PFSK-1 (cell line): ENCODE results near the gene GLIS1.

Experiments used
- FOXP2 ChIP-seq: optimal IDR thresholded peaks from 2 replicates; pipeline ENCODE3; 2011; ENCODE audit warnings: borderline replicate concordance, control low read depth, inconsistent platforms; ENCODE audit not compliant: insufficient read depth; ENCODE audit errors: extremely low read length, extremely low read depth
- POLR2AphosphoS5 ChIP-seq: IDR thresholded peaks from 2 replicates; pipeline ENCODE4 v1.6.1; 2012; ENCODE audit warnings: low read depth, mild to moderate bottlenecking, control low read depth, low read length, moderate library complexity
- SIN3A ChIP-seq: IDR thresholded peaks from 2 replicates; pipeline ENCODE4 v1.6.1; 2012; ENCODE audit warnings: mild to moderate bottlenecking, low read length, moderate library complexity, borderline replicate concordance; ENCODE audit not compliant: insufficient read depth
- TAF1 ChIP-seq: IDR thresholded peaks from 2 replicates; pipeline ENCODE4 v1.6.1; 2012; ENCODE audit warnings: low read length, control low read depth, borderline replicate concordance; ENCODE audit not compliant: insufficient read depth
- TF ChIP-seq, protein P1 (sequence below), 2 experiments: IDR thresholded peaks; 2 replicates each; pipeline versions ENCODE4 v1.6.1 to v1.8.0; 2011 to 2012; ENCODE audit warnings: low read depth in 2 of 2, low read length in 2 of 2, control low read depth in 1 of 2, inconsistent platforms in 1 of 2, mild to moderate bottlenecking in 1 of 2, moderate library complexity in 1 of 2; ENCODE audit not compliant: insufficient read depth in 1 of 2

Gene GLIS1

DNA sequence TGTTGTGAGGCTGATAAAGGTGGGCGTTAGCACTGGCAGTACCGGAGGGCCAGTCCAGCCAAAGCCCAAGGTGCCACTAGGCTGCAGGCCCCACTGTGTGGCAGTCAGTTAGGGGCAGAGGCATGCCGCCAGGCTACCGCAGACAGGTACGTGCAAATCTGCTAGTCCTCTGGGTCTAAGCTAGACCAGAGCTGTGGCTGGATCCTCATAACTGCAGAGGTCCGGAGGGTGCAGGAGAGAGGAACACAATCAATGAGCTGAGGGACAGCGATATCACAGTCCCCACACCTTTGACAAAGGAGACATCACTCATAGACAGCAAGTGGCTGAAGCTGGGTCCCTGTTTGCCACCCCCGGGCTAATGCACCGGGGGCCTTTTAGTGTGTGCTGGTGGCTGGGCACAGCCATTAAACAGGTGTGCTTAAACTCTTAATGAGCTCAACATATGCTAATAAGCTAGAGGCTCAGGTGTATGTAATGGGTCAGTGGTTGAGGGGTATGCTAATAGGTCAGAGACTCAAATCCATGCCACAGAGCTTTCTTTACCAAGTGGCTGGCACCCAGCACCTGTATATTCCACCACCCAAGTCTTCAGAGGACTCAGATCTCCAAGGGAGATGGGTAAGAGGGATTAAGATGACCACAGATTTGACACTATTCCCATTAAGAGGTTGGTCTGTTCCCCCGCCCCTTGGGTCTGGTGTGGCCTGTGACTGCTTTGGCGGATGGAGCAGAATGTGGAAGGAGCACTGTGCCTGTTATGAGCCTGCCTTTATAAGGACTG lies 82.0 kb downstream of the GLIS1 start:
- TF ChIP-seq, protein P1, sequence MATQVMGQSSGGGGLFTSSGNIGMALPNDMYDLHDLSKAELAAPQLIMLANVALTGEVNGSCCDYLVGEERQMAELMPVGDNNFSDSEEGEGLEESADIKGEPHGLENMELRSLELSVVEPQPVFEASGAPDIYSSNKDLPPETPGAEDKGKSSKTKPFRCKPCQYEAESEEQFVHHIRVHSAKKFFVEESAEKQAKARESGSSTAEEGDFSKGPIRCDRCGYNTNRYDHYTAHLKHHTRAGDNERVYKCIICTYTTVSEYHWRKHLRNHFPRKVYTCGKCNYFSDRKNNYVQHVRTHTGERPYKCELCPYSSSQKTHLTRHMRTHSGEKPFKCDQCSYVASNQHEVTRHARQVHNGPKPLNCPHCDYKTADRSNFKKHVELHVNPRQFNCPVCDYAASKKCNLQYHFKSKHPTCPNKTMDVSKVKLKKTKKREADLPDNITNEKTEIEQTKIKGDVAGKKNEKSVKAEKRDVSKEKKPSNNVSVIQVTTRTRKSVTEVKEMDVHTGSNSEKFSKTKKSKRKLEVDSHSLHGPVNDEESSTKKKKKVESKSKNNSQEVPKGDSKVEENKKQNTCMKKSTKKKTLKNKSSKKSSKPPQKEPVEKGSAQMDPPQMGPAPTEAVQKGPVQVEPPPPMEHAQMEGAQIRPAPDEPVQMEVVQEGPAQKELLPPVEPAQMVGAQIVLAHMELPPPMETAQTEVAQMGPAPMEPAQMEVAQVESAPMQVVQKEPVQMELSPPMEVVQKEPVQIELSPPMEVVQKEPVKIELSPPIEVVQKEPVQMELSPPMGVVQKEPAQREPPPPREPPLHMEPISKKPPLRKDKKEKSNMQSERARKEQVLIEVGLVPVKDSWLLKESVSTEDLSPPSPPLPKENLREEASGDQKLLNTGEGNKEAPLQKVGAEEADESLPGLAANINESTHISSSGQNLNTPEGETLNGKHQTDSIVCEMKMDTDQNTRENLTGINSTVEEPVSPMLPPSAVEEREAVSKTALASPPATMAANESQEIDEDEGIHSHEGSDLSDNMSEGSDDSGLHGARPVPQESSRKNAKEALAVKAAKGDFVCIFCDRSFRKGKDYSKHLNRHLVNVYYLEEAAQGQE (IDR thresholded peaks at IDR 0.05; ENCODE audit: insufficient read depth in 1 of 2, low read depth in 2 of 2, low read length in 2 of 2), result no peak
- TF ChIP-seq TAF1, result no peak
- no peak for TF ChIP-seq POLR2AphosphoS5
- no peak for TF ChIP-seq SIN3A
- no peak for TF ChIP-seq FOXP2

DNA sequence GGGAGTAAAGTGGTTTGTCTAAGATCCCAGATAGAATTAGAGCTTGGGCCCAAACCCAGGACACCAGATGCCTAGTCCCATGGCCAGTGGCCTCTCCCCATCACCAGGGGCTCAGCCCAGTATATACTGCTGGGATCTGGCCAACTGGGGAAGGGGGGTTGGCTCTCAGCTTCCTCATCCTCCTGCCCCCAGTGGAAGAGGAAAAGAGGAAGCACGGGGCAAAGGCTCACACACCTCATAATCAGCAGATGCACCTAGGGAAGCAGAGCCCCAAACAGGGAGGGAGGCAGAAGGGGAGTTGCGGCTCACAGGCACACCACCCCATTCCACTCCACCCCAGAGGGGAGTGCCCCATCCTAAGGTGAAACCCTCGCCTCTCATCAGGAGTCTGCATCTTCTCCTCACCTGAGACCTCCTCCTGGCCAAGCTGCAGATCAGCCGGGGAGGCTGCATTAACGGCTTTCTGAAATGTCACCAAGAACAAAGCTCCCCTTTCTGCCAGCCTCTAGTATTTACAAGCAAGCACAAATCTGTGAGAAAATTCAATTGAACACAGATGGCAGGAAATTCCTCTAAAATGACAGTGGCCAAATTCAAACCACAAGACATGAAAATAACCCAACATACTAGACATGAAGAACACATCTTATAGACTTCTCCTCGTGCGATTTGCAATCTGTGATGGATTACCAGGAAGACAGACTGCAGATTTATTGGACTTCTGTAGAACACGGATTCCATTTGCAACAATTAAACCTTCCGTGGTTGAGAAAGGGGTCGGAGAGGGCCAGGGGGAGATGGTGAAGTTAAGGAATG lies 82.8 kb downstream of the GLIS1 start:
- TF ChIP-seq POLR2AphosphoS5, result no peak
- TF ChIP-seq, protein P1 (IDR thresholded peaks at IDR 0.05; ENCODE audit: insufficient read depth in 1 of 2, low read depth in 2 of 2, low read length in 2 of 2), result no peak
- no peak for TF ChIP-seq TAF1
- no peak for TF ChIP-seq SIN3A
- no peak for TF ChIP-seq FOXP2

GRCh38 chr1:53654216-53655210 lies 84.5 kb downstream of the GLIS1 start:
- no peak for TF ChIP-seq POLR2AphosphoS5
- TF ChIP-seq, protein P1 (IDR thresholded peaks at IDR 0.05; ENCODE audit: insufficient read depth in 1 of 2, low read depth in 2 of 2, low read length in 2 of 2), result no peak
- TF ChIP-seq TAF1, result no peak
- no peak for TF ChIP-seq SIN3A
- no peak for TF ChIP-seq FOXP2

DNA sequence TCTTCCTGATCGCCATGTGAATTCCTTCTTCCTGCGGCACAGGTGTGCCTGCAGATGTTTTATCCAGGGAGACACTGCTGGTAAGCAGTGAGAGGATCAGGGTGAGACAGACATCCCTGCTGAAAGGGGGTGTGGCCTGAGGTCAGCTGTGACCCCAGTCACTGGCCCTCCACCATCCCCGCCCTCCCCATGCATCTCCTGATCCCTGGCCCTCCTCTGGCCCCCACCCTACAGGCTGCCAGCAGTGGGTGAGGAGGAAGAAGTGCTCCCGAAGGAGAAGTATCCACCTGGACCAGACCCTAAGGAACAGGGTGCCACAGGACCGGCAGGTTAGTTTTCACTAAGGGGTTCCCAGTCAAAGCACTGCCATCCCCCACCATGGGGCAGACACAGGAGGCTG lies 85.3 kb downstream of the GLIS1 start:
- TF ChIP-seq FOXP2 (no peak), TAF1 (no peak), POLR2AphosphoS5 (no peak), SIN3A (no peak)
- TF ChIP-seq, protein P1 (IDR thresholded peaks at IDR 0.05; ENCODE audit: insufficient read depth in 1 of 2, low read depth in 2 of 2, low read length in 2 of 2), result no peak
